Muscle layer of duodenum (tissue), 2 donors: ENCODE measurements around the gene THOC6.

Experiments used
- H3K27ac ChIP-seq: one replicate; pipeline ENCODE4 v1.7.0; 2013; ENCODE audit warnings: mild to moderate bottlenecking, low read length
- H3K27me3 ChIP-seq: one replicate; pipeline ENCODE4 v1.7.0; 2013; ENCODE audit warnings: low read depth, mild to moderate bottlenecking, control low read depth, low read length
- H3K36me3 ChIP-seq, 2 donors: one replicate each; pipeline ENCODE4 v1.7.0; 2013; ENCODE audit warnings: low read length in 2 of 2, control low read depth in 1 of 2, mild to moderate bottlenecking in 1 of 2; ENCODE audit not compliant: insufficient read depth in 2 of 2, control insufficient read depth in 1 of 2
- H3K4me1 ChIP-seq, 2 donors: one replicate each; pipeline ENCODE4 v1.7.0; 2013; ENCODE audit warnings: low read length in 2 of 2, mild to moderate bottlenecking in 2 of 2, control low read depth in 1 of 2, moderate library complexity in 1 of 2; ENCODE audit not compliant: insufficient read depth in 2 of 2, control insufficient read depth in 1 of 2
- H3K4me3 ChIP-seq, 2 donors: one replicate each; pipeline ENCODE4 v1.7.0; 2013; ENCODE audit warnings: low read length in 2 of 2, low read depth in 1 of 2, mild to moderate bottlenecking in 1 of 2
- H3K9me3 ChIP-seq, 2 donors: one replicate each; pipeline ENCODE4 v1.7.0; 2013; ENCODE audit warnings: low read length in 2 of 2, control low read depth in 1 of 2, mild to moderate bottlenecking in 1 of 2; ENCODE audit not compliant: control insufficient read depth in 1 of 2
- donor health status: healthy.

The THOC6 gene

GRCh38 chr16:2981899-2982250 lies 42.0 kb upstream of the THOC6 start:
- no peaks in the 10 kb centered on the region for H3K36me3 ChIP-seq
- no peak overlapping the region for H3K27ac ChIP-seq
- peaks cover 0 to 24% of the 10 kb centered on the region in 2 donors for H3K4me1 ChIP-seq
- H3K27me3 ChIP-seq: peaks cover 5% of the 10 kb centered on the region
- no peak overlapping the region for H3K4me3 ChIP-seq
- no peaks in the 10 kb centered on the region for H3K9me3 ChIP-seq

DNA sequence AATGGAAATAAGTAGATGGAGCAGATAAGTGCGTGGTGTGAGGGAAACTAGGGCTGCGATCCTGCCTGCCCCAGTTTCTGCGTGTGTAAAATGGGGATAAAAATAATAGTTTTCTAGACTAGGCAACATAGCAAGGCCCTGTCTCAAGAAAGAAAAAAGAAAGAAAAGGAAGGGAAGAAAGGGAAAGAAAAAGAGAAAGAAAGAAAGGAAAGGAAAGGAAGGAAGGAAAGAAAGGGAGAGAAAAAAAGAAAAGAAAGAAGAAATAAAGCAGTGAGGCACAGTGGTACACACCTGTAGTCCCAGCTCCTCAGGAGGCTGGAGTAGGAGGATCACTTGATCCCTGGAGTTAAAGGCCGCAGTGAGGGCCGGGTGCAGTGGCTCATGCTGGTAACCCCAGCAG lies 41.4 kb upstream of the THOC6 start:
- H3K27ac ChIP-seq: no peak overlapping the region
- H3K4me1 ChIP-seq: peaks cover 0 to 24% of the 10 kb centered on the region in 2 donors
- H3K4me3 ChIP-seq: no peak overlapping the region
- H3K9me3 ChIP-seq: no peaks in the 10 kb centered on the region
- peaks cover 5% of the 10 kb centered on the region for H3K27me3 ChIP-seq
- H3K36me3 ChIP-seq: no peaks in the 10 kb centered on the region

- Histone ChIP-seq H3K9me3 (no peaks in the 10 kb centered on the region), H3K4me3 (no peak overlapping the region), H3K27me3 (peaks cover 5% of the 10 kb centered on the region), H3K36me3 (no peaks in the 10 kb centered on the region), H3K4me1 (peaks cover 0 to 24% of the 10 kb centered on the region in 2 donors), H3K27ac (no peak overlapping the region)
Observed at GRCh38 chr16:2983706-2984136, 40.1 kb upstream of the THOC6 start.

DNA sequence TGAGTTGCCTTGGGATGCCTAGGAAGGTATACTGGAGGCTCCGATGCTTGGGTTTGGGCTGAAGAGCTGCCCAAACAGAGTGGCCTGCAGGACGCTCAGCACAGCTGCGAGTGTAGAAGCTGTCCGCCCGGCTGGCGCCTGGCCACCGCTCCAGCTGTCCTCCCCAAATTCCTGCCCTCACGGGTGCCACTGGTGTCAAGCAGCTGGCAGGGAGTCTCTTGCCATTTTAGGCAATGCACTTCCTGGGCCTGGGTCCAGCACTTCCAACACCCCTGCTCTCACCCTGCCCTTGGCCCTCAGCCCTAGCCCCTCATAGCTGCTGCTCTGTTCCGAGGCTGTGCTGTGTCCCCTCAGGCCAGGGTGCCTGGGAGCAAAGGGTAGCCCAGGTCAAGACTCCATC lies 38.4 kb upstream of the THOC6 start:
- no peak overlapping the region for H3K27ac ChIP-seq
- H3K4me3 ChIP-seq: no peak overlapping the region
- no peaks in the 10 kb centered on the region for H3K9me3 ChIP-seq

DNA sequence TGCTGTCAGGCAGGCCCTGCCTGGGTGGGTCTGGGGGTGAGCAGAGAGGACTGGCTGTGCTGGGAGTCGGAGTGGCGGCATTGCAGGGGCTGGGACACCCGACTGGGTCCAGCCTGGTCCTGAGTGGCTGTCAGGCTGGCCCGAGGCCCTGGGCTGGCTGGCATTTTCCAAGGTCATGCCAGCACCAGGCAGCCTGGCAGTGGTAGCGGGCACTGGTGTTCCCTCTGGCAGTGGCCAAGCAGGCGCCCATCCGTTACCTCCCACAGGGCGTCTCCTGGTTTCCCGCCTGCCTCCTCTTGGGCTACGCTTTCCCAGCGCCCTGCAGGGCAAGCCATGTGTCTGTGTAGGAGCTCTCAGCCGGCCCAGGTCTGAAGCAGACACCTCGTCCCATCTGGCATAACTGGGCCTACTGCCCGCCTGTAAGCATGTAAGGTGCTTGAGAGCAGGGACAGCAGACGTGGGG lies 37.9 kb upstream of the THOC6 start:
- peaks cover 0 to 12% of the 10 kb centered on the region in 2 donors for H3K4me1 ChIP-seq
- H3K9me3 ChIP-seq: no peaks in the 10 kb centered on the region
- H3K27ac ChIP-seq: no peak overlapping the region
- H3K4me3 ChIP-seq: no peak overlapping the region
- no peaks in the 10 kb centered on the region for H3K27me3 ChIP-seq
- no peaks in the 10 kb centered on the region for H3K36me3 ChIP-seq

More for the DNA sequence above, 38.4 kb upstream of the THOC6 start:
- H3K27me3 ChIP-seq: no peaks in the 10 kb centered on the region
- H3K36me3 ChIP-seq: no peaks in the 10 kb centered on the region
- H3K4me1 ChIP-seq: peaks cover 0 to 16% of the 10 kb centered on the region in 2 donors

- Histone ChIP-seq H3K4me3 (no peak overlapping the region), H3K4me1 (peaks cover 0 to 7% of the 10 kb centered on the region in 2 donors), H3K27ac (no peak overlapping the region), H3K9me3 (no peaks in the 10 kb centered on the region), H3K27me3 (no peaks in the 10 kb centered on the region), H3K36me3 (no peaks in the 10 kb centered on the region)
Observed at GRCh38 chr16:2986623-2987188, 37.1 kb upstream of the THOC6 start.

GRCh38 chr16:2987286-2987685 lies 36.5 kb upstream of the THOC6 start:
- no peaks in the 10 kb centered on the region for H3K27me3 ChIP-seq
- H3K27ac ChIP-seq: no peak overlapping the region
- peaks cover 0 to 7% of the 10 kb centered on the region in 2 donors for H3K4me1 ChIP-seq
- H3K36me3 ChIP-seq: no peaks in the 10 kb centered on the region
- H3K4me3 ChIP-seq: no peak overlapping the region
- no peaks in the 10 kb centered on the region for H3K9me3 ChIP-seq

- no peaks in the 10 kb centered on the region for H3K36me3 ChIP-seq
- no peak overlapping the region for H3K27ac ChIP-seq
- H3K4me3 ChIP-seq: no peak overlapping the region
- H3K4me1 ChIP-seq: peaks cover 0 to 7% of the 10 kb centered on the region in 2 donors
- H3K9me3 ChIP-seq: no peaks in the 10 kb centered on the region
- no peaks in the 10 kb centered on the region for H3K27me3 ChIP-seq
Observed at GRCh38 chr16:2987833-2988232, 36.0 kb upstream of the THOC6 start.

GRCh38 chr16:2988590-2989099 lies 35.2 kb upstream of the THOC6 start:
- H3K36me3 ChIP-seq: no peaks in the 10 kb centered on the region
- H3K27ac ChIP-seq: no peak overlapping the region
- no peak overlapping the region for H3K4me3 ChIP-seq
- peaks cover 0 to 4% of the 10 kb centered on the region in 2 donors for H3K4me1 ChIP-seq
- no peaks in the 10 kb centered on the region for H3K9me3 ChIP-seq
- no peaks in the 10 kb centered on the region for H3K27me3 ChIP-seq

DNA sequence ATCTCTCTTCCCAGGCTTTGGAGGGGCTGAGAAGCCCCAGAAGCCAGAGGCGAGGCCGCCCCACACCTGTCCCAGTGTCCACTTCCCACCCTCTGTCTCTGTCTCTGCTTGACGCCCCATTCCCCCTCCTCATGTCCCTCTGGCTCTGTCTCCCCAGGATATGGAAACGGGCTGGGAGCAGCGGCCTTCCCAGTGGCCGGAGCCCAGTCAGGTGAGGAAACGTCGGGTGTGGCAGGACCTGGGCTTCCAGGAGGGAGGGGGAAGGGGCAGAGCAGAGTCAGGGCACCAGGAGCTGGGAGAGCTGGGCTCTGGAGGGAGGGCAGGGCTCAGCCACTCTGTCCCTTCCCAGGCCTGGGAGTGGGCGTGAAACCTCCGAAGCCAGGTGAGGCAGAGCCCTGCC lies 32.9 kb upstream of the THOC6 start:
- Histone ChIP-seq H3K4me3 (no peak overlapping the region), H3K4me1 (no peaks in the 10 kb centered on the region), H3K27ac (no peak overlapping the region), H3K9me3 (no peaks in the 10 kb centered on the region), H3K27me3 (no peaks in the 10 kb centered on the region), H3K36me3 (no peaks in the 10 kb centered on the region)

- no peaks in the 10 kb centered on the region for H3K4me1 ChIP-seq
- H3K9me3 ChIP-seq: no peaks in the 10 kb centered on the region
- H3K27me3 ChIP-seq: no peaks in the 10 kb centered on the region
- no peak overlapping the region for H3K27ac ChIP-seq
- H3K4me3 ChIP-seq: no peak overlapping the region
- H3K36me3 ChIP-seq: no peaks in the 10 kb centered on the region
Observed at GRCh38 chr16:2991566-2992261, 32.1 kb upstream of the THOC6 start.
